GM21528 (cell line): Measurements from ENCODE around the gene ARL16.

Experiments used
- ATAC-seq: cut with Tn5 transposase; IDR thresholded peaks from one replicate; pipeline ENCODE4 v1.9.1; 2021; ENCODE audit warnings: mild to moderate bottlenecking, moderate library complexity; ENCODE audit not compliant: unreplicated experiment, low FRiP score

The ARL16 gene

GRCh38 chr17:81648013-81648706, 35.4 kb downstream of the ARL16 start:
- no peak for ATAC-seq

GRCh38 chr17:81647640-81648012, 36.0 kb downstream of the ARL16 start:
- ATAC-seq, result no peak

DNA sequence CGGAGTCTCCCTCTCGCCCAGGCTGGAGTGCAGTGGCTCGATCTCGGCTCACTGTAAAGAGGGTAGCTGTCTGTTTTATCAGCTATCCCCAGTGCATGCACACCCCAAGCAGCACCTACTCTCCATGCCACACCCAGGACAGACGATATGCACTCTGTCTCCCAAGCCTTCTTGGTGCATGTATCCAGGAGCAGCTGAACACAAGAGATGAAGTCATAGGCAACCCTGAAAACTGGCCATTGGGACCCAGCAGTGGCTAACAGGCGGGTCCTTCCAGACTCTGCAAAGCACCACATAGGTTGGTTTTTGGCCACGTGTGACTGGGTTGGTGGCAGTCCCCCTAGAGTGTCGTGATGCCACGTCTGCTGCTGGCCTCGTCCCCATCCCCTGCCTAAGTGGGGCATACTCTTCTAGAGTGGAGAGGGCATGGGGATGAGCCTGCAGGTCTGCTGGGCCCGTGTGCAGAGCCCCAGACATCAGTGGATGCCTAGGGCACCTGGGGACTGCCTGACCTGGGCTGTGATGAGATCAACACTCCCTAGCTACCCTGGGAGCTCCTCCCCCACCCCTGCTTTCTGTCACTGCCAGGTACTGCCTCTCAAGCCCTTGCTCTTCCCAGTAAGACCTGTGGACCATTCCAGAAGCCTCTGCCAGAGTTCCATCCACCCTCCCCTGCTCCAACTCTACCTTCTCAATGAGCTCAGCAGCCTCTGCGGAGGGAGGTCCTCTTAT, 36.6 kb downstream of the ARL16 start:
- no peak for ATAC-seq

DNA sequence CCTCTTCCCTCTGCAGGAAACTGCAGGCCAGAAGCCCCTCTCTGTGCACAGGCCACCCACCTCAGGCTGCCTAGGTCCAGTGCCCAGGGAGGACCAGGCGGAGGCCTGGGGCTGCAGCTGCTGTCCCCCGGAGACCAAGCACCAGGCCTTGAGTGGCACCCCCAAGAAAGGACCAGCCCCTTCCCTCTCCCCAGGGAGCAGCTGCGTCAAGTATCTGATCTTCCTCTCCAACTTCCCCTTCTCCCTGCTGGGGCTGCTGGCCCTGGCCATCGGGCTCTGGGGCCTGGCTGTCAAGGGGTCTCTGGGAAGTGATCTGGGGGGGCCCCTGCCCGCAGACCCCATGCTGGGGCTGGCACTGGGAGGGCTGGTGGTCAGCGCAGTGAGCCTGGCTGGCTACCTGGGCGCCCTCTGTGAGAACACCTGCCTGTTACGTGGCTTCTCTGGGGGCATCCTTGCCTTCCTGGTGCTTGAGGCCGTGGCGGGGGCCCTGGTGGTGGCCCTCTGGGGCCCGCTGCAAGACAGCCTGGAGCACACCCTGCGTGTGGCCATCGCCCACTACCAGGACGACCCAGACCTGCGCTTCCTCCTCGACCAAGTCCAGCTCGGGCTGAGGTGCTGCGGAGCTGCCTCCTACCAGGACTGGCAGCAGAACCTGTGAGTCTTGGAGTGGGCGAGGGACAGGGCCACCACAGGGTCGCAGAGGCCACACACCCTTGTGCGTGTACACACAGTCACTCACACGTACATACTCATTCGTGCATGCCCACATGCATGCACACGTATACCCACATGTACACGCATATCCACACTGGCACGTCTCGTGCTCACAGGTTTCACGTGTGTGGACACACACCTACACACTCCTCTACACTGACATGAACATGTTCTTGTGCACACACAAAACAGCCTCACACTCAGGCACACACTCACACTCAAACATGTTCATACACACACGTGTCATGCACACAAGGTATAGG, 38.3 kb downstream of the ARL16 start:
- ATAC-seq, result no peak

- no peak for ATAC-seq
These were observed 39.1 kb downstream of the ARL16 start for GRCh38 chr17:81644496-81644895.

DNA sequence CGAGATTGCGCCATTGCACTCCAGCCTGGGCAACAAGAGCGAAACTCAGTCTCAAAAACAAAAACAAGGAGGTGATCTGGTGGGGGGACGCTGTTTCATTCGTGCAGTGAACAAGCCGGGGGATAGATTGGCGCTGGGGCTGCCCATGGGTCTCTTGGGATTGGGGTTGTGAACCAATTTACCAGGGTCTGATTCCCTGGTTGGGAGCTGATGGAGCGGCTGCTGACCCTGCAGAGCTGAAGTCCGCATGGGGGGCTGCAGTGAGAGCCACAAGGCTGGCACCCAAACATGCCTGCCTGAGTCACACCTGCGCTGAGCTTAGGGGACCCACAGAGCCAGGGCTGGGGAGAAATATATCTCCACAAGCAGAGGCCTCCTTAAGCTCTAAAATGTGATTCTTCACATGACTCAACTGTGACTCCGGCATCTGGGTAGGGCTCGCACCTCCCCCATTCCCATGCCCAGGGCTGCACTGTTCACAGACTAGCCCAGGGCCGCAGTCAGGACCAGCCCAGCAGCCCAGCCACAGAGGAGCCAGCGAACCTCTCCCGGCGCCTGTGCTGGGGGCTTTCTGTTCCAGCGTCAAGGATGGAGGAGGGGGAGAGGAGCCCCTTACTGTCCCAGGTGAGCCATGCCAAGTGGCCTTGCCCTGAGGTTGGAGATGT, 41.6 kb downstream of the ARL16 start:
- no peak for ATAC-seq

DNA sequence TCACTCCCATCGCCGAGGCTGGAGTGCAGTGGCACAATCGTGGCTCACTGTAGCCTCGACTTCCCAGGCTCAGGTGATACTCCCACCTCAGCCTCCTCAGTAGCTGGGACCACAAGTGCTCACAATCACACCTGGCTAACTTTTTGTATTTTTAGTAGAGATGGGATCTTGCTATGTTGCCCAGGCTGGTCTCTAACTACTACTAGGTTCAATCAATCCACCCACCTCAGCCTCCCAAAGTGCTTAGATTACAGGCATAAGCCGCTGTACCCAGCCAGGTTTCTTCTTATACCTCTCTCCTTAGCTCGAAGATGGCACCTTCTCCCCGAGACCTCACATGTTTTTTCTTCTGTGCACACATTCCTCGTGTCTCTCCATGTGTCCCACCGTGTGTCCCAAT, 43.6 kb downstream of the ARL16 start:
- no peak for ATAC-seq

DNA sequence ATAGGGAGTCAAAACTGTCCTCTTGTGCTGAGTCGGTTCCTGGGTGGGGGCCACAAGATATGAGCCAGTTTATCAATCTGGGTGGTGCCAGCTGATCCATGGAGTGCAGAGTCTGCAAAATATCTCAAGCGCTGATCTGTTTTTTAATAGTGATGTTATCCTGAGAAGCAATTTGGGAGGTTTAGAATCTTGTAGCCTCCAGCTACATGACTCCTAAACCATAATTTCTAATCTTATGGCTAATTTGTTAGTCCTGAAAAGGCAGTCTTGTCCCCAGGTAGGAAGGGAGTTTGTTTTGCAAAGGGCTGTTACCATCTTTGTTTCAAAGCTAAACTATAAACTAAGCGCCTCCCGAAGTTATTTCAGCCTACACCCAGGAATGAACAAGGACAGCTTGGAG, 44.9 kb downstream of the ARL16 start:
- ATAC-seq, result no peak

DNA sequence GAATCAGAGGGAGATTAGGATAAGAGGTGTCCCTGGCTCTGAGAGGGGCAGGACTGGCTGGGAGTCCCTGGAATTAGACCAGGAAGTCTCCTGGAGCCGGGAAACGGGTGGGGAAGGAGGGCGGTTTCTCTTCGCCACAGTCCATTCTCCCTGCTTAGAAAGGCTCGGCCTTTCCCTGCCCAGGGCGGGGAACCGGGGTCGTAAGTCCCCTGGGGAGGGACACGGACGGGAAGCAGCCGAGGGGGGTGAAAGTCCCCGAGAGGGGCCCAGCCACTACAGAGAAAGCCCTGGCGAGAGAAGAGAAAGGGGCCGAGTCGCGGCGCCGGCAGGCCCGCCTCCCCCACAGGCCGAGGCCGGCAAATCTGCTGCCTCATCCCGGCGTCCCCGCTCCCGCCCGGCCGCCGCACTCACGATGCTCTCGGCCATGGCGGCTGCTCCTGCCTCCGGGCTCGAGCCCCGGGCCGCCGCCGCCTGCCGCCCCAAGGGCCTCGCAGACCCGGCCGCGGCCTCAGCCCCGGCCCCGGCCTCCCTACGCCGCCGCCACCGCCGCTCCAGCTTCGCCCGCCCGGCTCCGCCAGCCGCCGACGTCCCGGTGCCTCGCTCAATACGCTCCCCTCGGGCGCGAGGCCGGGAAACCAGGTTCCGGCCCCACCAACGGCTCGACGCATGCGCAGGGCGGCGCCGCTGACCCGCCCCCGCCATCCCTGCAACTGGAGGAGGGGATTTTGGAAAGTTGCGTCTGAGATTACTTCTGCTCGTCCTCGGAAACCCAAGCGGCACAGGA, 46.9 kb downstream of the ARL16 start, which contains the start of the genes NPLOC4 and TSPAN10:
NPLOC4 (minus strand) TSS at position 608 of the 784 bp plus-strand sequence; CDS start at position 426, 182 bp downstream.
TSPAN10 (plus strand) TSS at position 692 of the 784 bp plus-strand sequence. CDS start 5,217 bp downstream, outside the sequence.
- peak; percentile 79 for ATAC-seq

- ATAC-seq, result no peak
These were observed 47.6 kb downstream of the ARL16 start for GRCh38 chr17:81635973-81636504.

GRCh38 chr17:81635431-81635830, 48.2 kb downstream of the ARL16 start:
- ATAC-seq, result no peak

GRCh38 chr17:81631482-81631881, 52.1 kb downstream of the ARL16 start:
- no peak for ATAC-seq
